ENCODE measurements around the gene CDC25B. TPM values are rescaled to one million over a fixed set of nuclear protein-coding genes. Genes with fewer than 3 reads are reported as not detected.

The CDC25B gene
- total RNA-seq, 1 donor = 23.5 TPM

GRCh38 chr20:3765171-3765882 lies 30.8 kb upstream of the CDC25B start:
- peaks cover 34% of the 10 kb centered on the region for H3K4me1 ChIP-seq (ENCODE audit: insufficient read depth, low read length)
- peaks cover 4% of the 10 kb centered on the region for H3K36me3 ChIP-seq (ENCODE audit: insufficient read depth, low read length)
- no peaks in the 10 kb centered on the region for H3K9me3 ChIP-seq (ENCODE audit: low read depth, low read length)
- H2AFZ ChIP-seq (ENCODE audit: low read length) = no peak overlapping the region
- peak; percentile 36 for DNase-seq (ENCODE audit: insufficient read length, low spot score, missing footprints)
- no peak for TF ChIP-seq CTCF (IDR thresholded peaks at IDR 0.05; ENCODE audit: extremely low read depth, low read depth, low read length)
- peaks cover 24% of the 10 kb centered on the region for H3K79me2 ChIP-seq (ENCODE audit: insufficient read depth, low read length)
- H3K27me3 ChIP-seq (ENCODE audit: insufficient read depth, low read length) = no peaks in the 10 kb centered on the region
- H3K27ac ChIP-seq (ENCODE audit: low read depth, low read length) = no peak overlapping the region
- H4K20me1 ChIP-seq (ENCODE audit: insufficient read depth, low read length) = no peaks in the 10 kb centered on the region
- no peak overlapping the region for H3K4me2 ChIP-seq (ENCODE audit: insufficient read depth, low read length)
- H3K4me3 ChIP-seq (ENCODE audit: insufficient read depth, low read length) = no peak overlapping the region

- H4K20me1 ChIP-seq (ENCODE audit: insufficient read depth, low read length) = no peaks in the 10 kb centered on the region
- H3K79me2 ChIP-seq (ENCODE audit: insufficient read depth, low read length) = peaks cover 24% of the 10 kb centered on the region
- H3K27me3 ChIP-seq (ENCODE audit: insufficient read depth, low read length) = no peaks in the 10 kb centered on the region
- no peaks in the 10 kb centered on the region for H3K9me3 ChIP-seq (ENCODE audit: low read depth, low read length)
- peak overlapping the region; percentile 88 for H2AFZ ChIP-seq (ENCODE audit: low read length)
- no peak for TF ChIP-seq CTCF (IDR thresholded peaks at IDR 0.05; ENCODE audit: extremely low read depth, low read depth, low read length)
- peak overlapping the region; percentile 95 for H3K4me2 ChIP-seq (ENCODE audit: insufficient read depth, low read length)
- peak overlapping the region; percentile 88 for H3K4me3 ChIP-seq (ENCODE audit: insufficient read depth, low read length)
- H3K36me3 ChIP-seq (ENCODE audit: insufficient read depth, low read length) = peaks cover 2% of the 10 kb centered on the region
- peak; percentile 29 for DNase-seq (ENCODE audit: insufficient read length, low spot score, missing footprints)
- H3K27ac ChIP-seq (ENCODE audit: low read depth, low read length) = no peak overlapping the region
- H3K4me1 ChIP-seq (ENCODE audit: insufficient read depth, low read length) = peaks cover 34% of the 10 kb centered on the region
These were observed 29.5 kb upstream of the CDC25B start for GRCh38 chr20:3766422-3767109.

GRCh38 chr20:3767110-3767426 lies 29.0 kb upstream of the CDC25B start:
- no peak overlapping the region for H3K27ac ChIP-seq (ENCODE audit: low read depth, low read length)
- no peak for TF ChIP-seq CTCF (IDR thresholded peaks at IDR 0.05; ENCODE audit: extremely low read depth, low read depth, low read length)
- peak; percentile 87 for DNase-seq (ENCODE audit: insufficient read length, low spot score, missing footprints)
- peak overlapping the region; percentile 88 for H2AFZ ChIP-seq (ENCODE audit: low read length)
- peak overlapping the region; percentile 88 for H3K4me3 ChIP-seq (ENCODE audit: insufficient read depth, low read length)
- H3K79me2 ChIP-seq (ENCODE audit: insufficient read depth, low read length) = peaks cover 24% of the 10 kb centered on the region
- H3K4me1 ChIP-seq (ENCODE audit: insufficient read depth, low read length) = peaks cover 34% of the 10 kb centered on the region
- H3K27me3 ChIP-seq (ENCODE audit: insufficient read depth, low read length) = no peaks in the 10 kb centered on the region
- H3K9me3 ChIP-seq (ENCODE audit: low read depth, low read length) = no peaks in the 10 kb centered on the region
- no peaks in the 10 kb centered on the region for H3K36me3 ChIP-seq (ENCODE audit: insufficient read depth, low read length)
- H4K20me1 ChIP-seq (ENCODE audit: insufficient read depth, low read length) = no peaks in the 10 kb centered on the region
- peak overlapping the region; percentile 95 for H3K4me2 ChIP-seq (ENCODE audit: insufficient read depth, low read length)

All from osteoblast (primary cell).